ENCODE results near the gene COL6A1.
"Not testable (repeated sequence)": the region's sequence is repeated elsewhere in the genome, so short reads cannot be mapped to it uniquely, and the experiment has no call there.

Gene COL6A1

GRCh38 chr21:46046906-46047305, 65.3 kb downstream of the COL6A1 start:
- H3K18ac ChIP-seq (ENCODE audit: low read length); H2BK5ac ChIP-seq (ENCODE audit: low read depth, low read length, poor library complexity); H2BK12ac ChIP-seq (ENCODE audit: low read length); H3K4me1 ChIP-seq (ENCODE audit: control insufficient read depth in 1 of 2, insufficient read depth in 2 of 2, low read length in 2 of 2); H3K36me3 ChIP-seq (ENCODE audit: control insufficient read depth in 1 of 2, insufficient read depth in 2 of 2, low read length in 2 of 2); H3K23ac ChIP-seq (ENCODE audit: low read length); H4K12ac ChIP-seq (ENCODE audit: low read depth, low read length); H3K79me2 ChIP-seq (ENCODE audit: control insufficient read depth, insufficient read depth, low read length, poor library complexity); H4K91ac ChIP-seq (ENCODE audit: low read depth, low read length); H4K8ac ChIP-seq (ENCODE audit: low read depth, low read length); H3K4me3 ChIP-seq (ENCODE audit: low read depth, low read length); H3K9me3 ChIP-seq (ENCODE audit: insufficient read depth, low read depth, low read length); H2BK120ac ChIP-seq (ENCODE audit: insufficient read depth, low read length, poor library complexity); H3K27me3 ChIP-seq (ENCODE audit: insufficient read depth, low read length); H3K27ac ChIP-seq (ENCODE audit: low read depth, low read length); H3K4ac ChIP-seq (ENCODE audit: low read depth, low read length); H3K79me1 ChIP-seq (ENCODE audit: low read length); H3K4me2 ChIP-seq (ENCODE audit: low read length); H2AK5ac ChIP-seq (ENCODE audit: low read length); H3K14ac ChIP-seq (ENCODE audit: low read length); H2AFZ ChIP-seq (ENCODE audit: insufficient read depth, low read length, poor library complexity); H3K9ac ChIP-seq (ENCODE audit: low read length): not testable (repeated sequence)
- WGBS (ENCODE audit: extremely low coverage, insufficient coverage, insufficient read length): no CpG with 5 or more reads among the region's 12 CpGs
- peak in 1 of 2 donors; percentile 45 for DNase-seq

- H3K27me3 ChIP-seq (ENCODE audit: insufficient read depth, low read length): no peaks in the 10 kb centered on the region
- H3K79me1 ChIP-seq (ENCODE audit: low read length): no peaks in the 10 kb centered on the region
- H3K4me1 ChIP-seq (ENCODE audit: control insufficient read depth in 1 of 2, insufficient read depth in 2 of 2, low read length in 2 of 2): peaks cover 2 to 10% of the 10 kb centered on the region in 2 experiments
- H3K23ac ChIP-seq (ENCODE audit: low read length): no peak overlapping the region
- no peaks in the 10 kb centered on the region for H3K36me3 ChIP-seq (ENCODE audit: control insufficient read depth in 1 of 2, insufficient read depth in 2 of 2, low read length in 2 of 2)
- WGBS (ENCODE audit: extremely low coverage, insufficient coverage, insufficient read length): no CpG with 5 or more reads among the region's 27 CpGs
- H2BK5ac ChIP-seq (ENCODE audit: low read depth, low read length, poor library complexity): no peak overlapping the region
- H2AK5ac ChIP-seq (ENCODE audit: low read length): no peak overlapping the region
- H2AFZ ChIP-seq (ENCODE audit: insufficient read depth, low read length, poor library complexity): no peak overlapping the region
- H3K4me3 ChIP-seq (ENCODE audit: low read depth, low read length): no peak overlapping the region
- no peak overlapping the region for H3K4me2 ChIP-seq (ENCODE audit: low read length)
- no peak overlapping the region for H4K91ac ChIP-seq (ENCODE audit: low read depth, low read length)
- H3K79me2 ChIP-seq (ENCODE audit: control insufficient read depth, insufficient read depth, low read length, poor library complexity): no peaks in the 10 kb centered on the region
- H3K4ac ChIP-seq (ENCODE audit: low read depth, low read length): no peak overlapping the region
- no peak overlapping the region for H2BK12ac ChIP-seq (ENCODE audit: low read length)
- DNase-seq: peak; percentile 90 to 96
- no peak overlapping the region for H3K18ac ChIP-seq (ENCODE audit: low read length)
- peaks cover 2% of the 10 kb centered on the region for H3K9me3 ChIP-seq (ENCODE audit: insufficient read depth, low read depth, low read length)
- no peak overlapping the region for H4K8ac ChIP-seq (ENCODE audit: low read depth, low read length)
- no peak overlapping the region for H3K27ac ChIP-seq (ENCODE audit: low read depth, low read length)
- no peak overlapping the region for H3K9ac ChIP-seq (ENCODE audit: low read length)
- H4K12ac ChIP-seq (ENCODE audit: low read depth, low read length): no peak overlapping the region
- no peak overlapping the region for H3K14ac ChIP-seq (ENCODE audit: low read length)
- H2BK120ac ChIP-seq (ENCODE audit: insufficient read depth, low read length, poor library complexity): no peak overlapping the region
These were observed 67.6 kb downstream of the COL6A1 start for GRCh38 chr21:46048926-46049889.

GRCh38 chr21:46049890-46050667, 68.5 kb downstream of the COL6A1 start:
- Histone ChIP-seq H3K4me1 (ENCODE audit: control insufficient read depth in 1 of 2, insufficient read depth in 2 of 2, low read length in 2 of 2) (peaks cover 2 to 10% of the 10 kb centered on the region in 2 experiments), H4K12ac (ENCODE audit: low read depth, low read length) (no peak overlapping the region)
- WGBS (ENCODE audit: extremely low coverage, insufficient coverage, insufficient read length): no CpG with 5 or more reads among the region's 33 CpGs

GRCh38 chr21:46050668-46051378, 69.3 kb downstream of the COL6A1 start:
- no peak overlapping the region for H2BK120ac ChIP-seq (ENCODE audit: insufficient read depth, low read length, poor library complexity)
- no peaks in the 10 kb centered on the region for H3K79me2 ChIP-seq (ENCODE audit: control insufficient read depth, insufficient read depth, low read length, poor library complexity)
- no peaks in the 10 kb centered on the region for H3K79me1 ChIP-seq (ENCODE audit: low read length)
- H3K4me3 ChIP-seq (ENCODE audit: low read depth, low read length): no peak overlapping the region
- H4K91ac ChIP-seq (ENCODE audit: low read depth, low read length): no peak overlapping the region
- H4K8ac ChIP-seq (ENCODE audit: low read depth, low read length): no peak overlapping the region
- H3K4ac ChIP-seq (ENCODE audit: low read depth, low read length): no peak overlapping the region
- no peak overlapping the region for H2BK12ac ChIP-seq (ENCODE audit: low read length)
- H3K9ac ChIP-seq (ENCODE audit: low read length): no peak overlapping the region
- no peak overlapping the region for H3K23ac ChIP-seq (ENCODE audit: low read length)
- WGBS (ENCODE audit: extremely low coverage, insufficient coverage, insufficient read length): no CpG with 5 or more reads among the region's 22 CpGs
- H3K36me3 ChIP-seq (ENCODE audit: control insufficient read depth in 1 of 2, insufficient read depth in 2 of 2, low read length in 2 of 2): no peaks in the 10 kb centered on the region
- no peak overlapping the region for H3K18ac ChIP-seq (ENCODE audit: low read length)
- no peak overlapping the region for H3K4me2 ChIP-seq (ENCODE audit: low read length)
- no peak overlapping the region for H3K27ac ChIP-seq (ENCODE audit: low read depth, low read length)
- no peak overlapping the region for H2AFZ ChIP-seq (ENCODE audit: insufficient read depth, low read length, poor library complexity)
- no peaks in the 10 kb centered on the region for H3K27me3 ChIP-seq (ENCODE audit: insufficient read depth, low read length)
- no peak overlapping the region for H3K14ac ChIP-seq (ENCODE audit: low read length)
- no peak overlapping the region for H2BK5ac ChIP-seq (ENCODE audit: low read depth, low read length, poor library complexity)
- no peak overlapping the region for H2AK5ac ChIP-seq (ENCODE audit: low read length)
- H3K4me1 ChIP-seq (ENCODE audit: control insufficient read depth in 1 of 2, insufficient read depth in 2 of 2, low read length in 2 of 2): peaks cover 2 to 10% of the 10 kb centered on the region in 2 experiments
- H4K12ac ChIP-seq (ENCODE audit: low read depth, low read length): no peak overlapping the region
- H3K9me3 ChIP-seq (ENCODE audit: insufficient read depth, low read depth, low read length): peaks cover 2% of the 10 kb centered on the region
- DNase-seq: no peak

More at GRCh38 chr21:46049890-46050667, 68.5 kb downstream of the COL6A1 start:
- Histone ChIP-seq H3K9me3 (ENCODE audit: insufficient read depth, low read depth, low read length) (peaks cover 2% of the 10 kb centered on the region), H3K4ac (ENCODE audit: low read depth, low read length) (no peak overlapping the region), H2BK120ac (ENCODE audit: insufficient read depth, low read length, poor library complexity) (no peak overlapping the region), H4K8ac (ENCODE audit: low read depth, low read length) (no peak overlapping the region), H3K23ac (ENCODE audit: low read length) (no peak overlapping the region), H4K91ac (ENCODE audit: low read depth, low read length) (no peak overlapping the region), H2BK5ac (ENCODE audit: low read depth, low read length, poor library complexity) (no peak overlapping the region), H3K79me1 (ENCODE audit: low read length) (no peaks in the 10 kb centered on the region), H3K27me3 (ENCODE audit: insufficient read depth, low read length) (no peaks in the 10 kb centered on the region), H3K79me2 (ENCODE audit: control insufficient read depth, insufficient read depth, low read length, poor library complexity) (no peaks in the 10 kb centered on the region), H3K4me2 (ENCODE audit: low read length) (no peak overlapping the region), H2AFZ (ENCODE audit: insufficient read depth, low read length, poor library complexity) (no peak overlapping the region), H2BK12ac (ENCODE audit: low read length) (no peak overlapping the region), H2AK5ac (ENCODE audit: low read length) (no peak overlapping the region), H3K18ac (ENCODE audit: low read length) (no peak overlapping the region), H3K27ac (ENCODE audit: low read depth, low read length) (no peak overlapping the region), H3K9ac (ENCODE audit: low read length) (no peak overlapping the region), H3K14ac (ENCODE audit: low read length) (no peak overlapping the region), H3K4me3 (ENCODE audit: low read depth, low read length) (peak overlapping the region; percentile 10), H3K36me3 (ENCODE audit: control insufficient read depth in 1 of 2, insufficient read depth in 2 of 2, low read length in 2 of 2) (no peaks in the 10 kb centered on the region)
- DNase-seq: no peak

All from trophoblast cell (in vitro differentiated cells and primary cell).